ENCODE results near the gene NDUFS3.

NDUFS3 gene

GRCh38 chr11:47538741-47539565 lies 39.9 kb upstream of the NDUFS3 start:
- TF ChIP-seq CTCF (IDR thresholded peaks at IDR 0.05), result no peak

- no peak for TF ChIP-seq CTCF (IDR thresholded peaks at IDR 0.05)
These were observed 39.2 kb upstream of the NDUFS3 start for GRCh38 chr11:47539681-47540039.

GRCh38 chr11:47541070-47541469 lies 37.8 kb upstream of the NDUFS3 start:
- TF ChIP-seq CTCF (IDR thresholded peaks at IDR 0.05), result no peak

- no peak for TF ChIP-seq CTCF (IDR thresholded peaks at IDR 0.05)
These were observed 33.6 kb upstream of the NDUFS3 start for GRCh38 chr11:47545298-47545697.

GRCh38 chr11:47550288-47551047 lies 28.4 kb upstream of the NDUFS3 start:
- no peak for TF ChIP-seq CTCF (IDR thresholded peaks at IDR 0.05)

- TF ChIP-seq CTCF (IDR thresholded peaks at IDR 0.05), result peak; percentile 35; the same call in 1 of the 2 replicates
These were observed 27.8 kb upstream of the NDUFS3 start for GRCh38 chr11:47551086-47551485.

- no peak for TF ChIP-seq CTCF (IDR thresholded peaks at IDR 0.05)
These were observed 26.8 kb upstream of the NDUFS3 start for GRCh38 chr11:47552056-47552565.

Data from LNCAP (cell line).